ENCODE data around the gene RIMKLB.

- TF ChIP-seq CTCF (IDR thresholded peaks at IDR 0.05) (no peak), POLR2A (IDR thresholded peaks at IDR 0.05) (peak in 1 of 2 donors; percentile 71), POLR2AphosphoS5 (IDR thresholded peaks at IDR 0.05; ENCODE audit: insufficient read depth in 1 of 2, low read depth in 1 of 2) (peak in 1 of 2 donors; percentile 73)
Measured at GRCh38 chr12:8697476-8698131, at the start of gene RIMKLB.

All from vagina (tissue), 2 donors.